Psoas muscle (tissue), 8 donors: Measurements from ENCODE around the gene NCKAP1. TPM values are rescaled to one million over a fixed set of nuclear protein-coding genes. Genes with fewer than 3 reads are reported as not detected.

Experiments used
- ATAC-seq, 4 donors: fragments of 200-7000 bp; cut with Tn5 transposase; one replicate each; pipeline ENCODE4 v1.9.1; 2020; ENCODE audit warnings: moderate library complexity in 3 of 4, mild to moderate bottlenecking in 2 of 4
- DNase-seq, 2 donors: peaks; one replicate each; pipeline ENCODE4 v3.0.0-alpha.2; 2020
- H3K27ac ChIP-seq: fragments of 200-600 bp; one replicate; pipeline ENCODE4 v1.8.0; 2022
- H3K27me3 ChIP-seq, 3 donors: fragments of 200-600 bp in 1 of 3; one replicate each; pipeline versions ENCODE4 v1.6.1 to v1.8.0; 2013 to 2022; ENCODE audit warnings: low read length in 2 of 3, mild to moderate bottlenecking in 2 of 3, moderate library complexity in 1 of 3; ENCODE audit not compliant: insufficient read depth in 3 of 3
- H3K36me3 ChIP-seq, 2 donors: fragments of 200-600 bp in 1 of 2; one replicate each; pipeline versions ENCODE4 v1.6.1 to v1.8.0; 2013 to 2022; ENCODE audit warnings: low read depth in 1 of 2, mild to moderate bottlenecking in 1 of 2, moderate library complexity in 1 of 2; ENCODE audit not compliant: insufficient read depth in 1 of 2
- H3K4me1 ChIP-seq: fragments of 200-600 bp; one replicate; pipeline ENCODE4 v1.8.0; 2022
- H3K4me3 ChIP-seq: fragments of 200-600 bp; one replicate; pipeline ENCODE4 v1.8.0; 2022; ENCODE audit warnings: mild to moderate bottlenecking
- H3K9me3 ChIP-seq: fragments of 200-600 bp; one replicate; pipeline ENCODE4 v1.8.0; 2022
- WGBS, 3 donors: extraction: QIAGEN DNeasy Blood & Tissue Kit; methylation state at CpG; one replicate each; pipeline versions ENCODE4 v1.1.6 to v1.1.7; 2013; 5-methylcytosine and 5-hydroxymethylcytosine counted together
- intact Hi-C, 2 donors: fragments of 100-400 bp; cut with DNase I; formaldehyde crosslinking; loops; one replicate each; pipeline versions ENCODE4 v1.11.0 to v1.14.2; 2022
- polyA plus RNA-seq, 3 donors: library from polyadenylated mRNA; stranded (reverse); fragments of 200-250 nt; gene quantifications; one replicate each; pipeline ENCODE4 v1.2.3, GENCODE V29; 2013
- total RNA-seq, 4 donors: library from RNA; stranded (reverse); fragmentation: NEBNext Ultra II Directional in 2 of 4; extraction: Animal tissue kit (Norgen Biotek cat#: 25700) in 2 of 4; gene quantifications; one replicate each; pipeline versions ENCODE4 v1.2.1 to v1.2.4, GENCODE V29; 2021 to 2023
- TF ChIP-seq, protein P1 (sequence below): fragments of 200-600 bp; IDR thresholded peaks from one replicate; pipeline ENCODE4 v1.8.0; 2022; ENCODE audit warnings: antibody characterized with exemption
- donor health status: healthy with polysubstance abuse.
- donor health status: DM: no; HTN: no; CAD: no; lungs with moderate emphysema.
- donor health status: Bipolar disorder and iron deficiency.
- donor health status: healthy.
- donor health status: DM: yes; HTN: yes; CAD: no.
- donor health status: DM: no; HTN: no; CAD: no.
- donor health status: DM: no; HTN: no; CAD: no.
- donor health status: DM: yes; HTN: yes; CAD: no.

NCKAP1 gene
- total and polyA plus RNA-seq, 7 donors = 94.1 to 262 (median 120) TPM

DNA sequence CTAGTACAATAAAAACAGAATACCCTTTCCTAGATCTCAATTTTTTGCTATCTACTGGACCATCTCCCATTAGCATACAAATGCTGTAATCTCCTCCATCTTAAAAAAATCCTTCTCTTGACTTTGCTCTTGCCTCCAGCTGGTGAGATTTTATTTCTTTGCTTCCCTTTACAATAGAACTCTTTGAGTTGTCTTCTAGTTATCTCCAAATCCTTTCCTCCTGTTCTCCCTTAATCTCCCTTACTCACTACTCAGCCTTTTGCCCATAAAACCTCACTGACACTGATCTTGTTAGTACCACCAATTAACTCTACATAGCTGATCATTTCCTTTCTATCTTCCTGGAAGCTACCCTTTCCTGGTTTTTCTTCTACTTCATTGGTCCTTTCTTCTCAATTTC is 108.3 kb downstream of the NCKAP1 start:
- ATAC-seq (no peak), DNase-seq (no peak)
- Histone ChIP-seq H3K9me3 (no peaks in the 10 kb centered on the region), H3K4me3 (no peak overlapping the region), H3K27ac (no peak overlapping the region), H3K27me3 (no peaks in the 10 kb centered on the region), H3K4me1 (peaks cover 10% of the 10 kb centered on the region), H3K36me3 (peaks cover 3 to 91% of the 10 kb centered on the region in 2 donors)
- TF ChIP-seq, protein P1, sequence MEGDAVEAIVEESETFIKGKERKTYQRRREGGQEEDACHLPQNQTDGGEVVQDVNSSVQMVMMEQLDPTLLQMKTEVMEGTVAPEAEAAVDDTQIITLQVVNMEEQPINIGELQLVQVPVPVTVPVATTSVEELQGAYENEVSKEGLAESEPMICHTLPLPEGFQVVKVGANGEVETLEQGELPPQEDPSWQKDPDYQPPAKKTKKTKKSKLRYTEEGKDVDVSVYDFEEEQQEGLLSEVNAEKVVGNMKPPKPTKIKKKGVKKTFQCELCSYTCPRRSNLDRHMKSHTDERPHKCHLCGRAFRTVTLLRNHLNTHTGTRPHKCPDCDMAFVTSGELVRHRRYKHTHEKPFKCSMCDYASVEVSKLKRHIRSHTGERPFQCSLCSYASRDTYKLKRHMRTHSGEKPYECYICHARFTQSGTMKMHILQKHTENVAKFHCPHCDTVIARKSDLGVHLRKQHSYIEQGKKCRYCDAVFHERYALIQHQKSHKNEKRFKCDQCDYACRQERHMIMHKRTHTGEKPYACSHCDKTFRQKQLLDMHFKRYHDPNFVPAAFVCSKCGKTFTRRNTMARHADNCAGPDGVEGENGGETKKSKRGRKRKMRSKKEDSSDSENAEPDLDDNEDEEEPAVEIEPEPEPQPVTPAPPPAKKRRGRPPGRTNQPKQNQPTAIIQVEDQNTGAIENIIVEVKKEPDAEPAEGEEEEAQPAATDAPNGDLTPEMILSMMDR = no peak
- intact Hi-C loops = no loop called here

DNA sequence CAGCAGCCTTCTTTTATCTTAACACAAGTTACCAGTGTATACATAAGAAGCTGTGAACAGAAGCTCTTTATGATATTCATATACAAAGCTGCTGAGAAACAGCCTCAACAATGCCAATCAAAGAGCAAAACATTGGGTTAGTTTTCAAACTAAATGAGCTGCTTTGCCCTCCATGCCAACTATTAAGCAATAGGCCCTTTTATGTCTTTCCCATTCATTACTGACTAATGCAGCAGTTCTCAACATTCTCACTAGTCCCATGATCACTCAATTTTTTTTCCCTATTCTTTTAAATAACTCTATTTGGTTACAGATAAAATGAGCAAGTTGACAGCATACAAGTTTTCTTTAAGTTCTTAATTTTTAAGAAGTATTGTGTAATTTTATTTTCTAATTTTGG is 114.0 kb downstream of the NCKAP1 start:
- Histone ChIP-seq H3K36me3 (peaks cover 5 to 50% of the 10 kb centered on the region in 2 donors), H3K9me3 (no peaks in the 10 kb centered on the region), H3K4me3 (no peak overlapping the region), H3K27ac (peak overlapping the region; percentile 70), H3K4me1 (peaks cover 32% of the 10 kb centered on the region), H3K27me3 (no peaks in the 10 kb centered on the region)
- intact Hi-C loops = no loop called here
- ATAC-seq (peak; percentile 56 to 82 (median 72)), DNase-seq (no peak)
- TF ChIP-seq, protein P1 = no peak

DNA sequence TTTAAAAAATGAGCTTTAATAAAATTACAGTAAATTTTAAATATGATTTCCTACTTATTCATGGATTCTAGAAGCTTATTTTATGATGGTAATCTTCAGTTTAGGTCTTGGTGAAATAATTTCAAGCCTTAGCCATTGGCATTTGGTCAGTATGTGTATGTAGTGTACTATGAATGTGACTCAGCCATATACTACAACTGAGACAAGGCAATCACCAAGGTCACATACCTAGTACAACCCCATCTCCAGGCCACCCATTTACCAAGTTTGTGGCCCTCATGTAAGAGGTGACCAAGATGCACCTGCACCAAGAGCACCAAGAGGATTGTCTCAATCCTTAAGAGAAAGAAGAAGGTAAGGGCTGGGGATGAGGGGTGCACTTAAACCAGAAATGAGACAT is 117.0 kb downstream of the NCKAP1 start:
- Histone ChIP-seq H3K27me3 (no peaks in the 10 kb centered on the region), H3K4me3 (no peak overlapping the region), H3K4me1 (peaks cover 30% of the 10 kb centered on the region), H3K9me3 (no peaks in the 10 kb centered on the region), H3K36me3 (peaks cover 2 to 20% of the 10 kb centered on the region in 2 donors), H3K27ac (no peak overlapping the region)
- TF ChIP-seq, protein P1 = no peak
- intact Hi-C loops = no loop called here
- ATAC-seq = peak in 2 of 4 donors; percentile 4 to 26
- no peak for DNase-seq

DNA sequence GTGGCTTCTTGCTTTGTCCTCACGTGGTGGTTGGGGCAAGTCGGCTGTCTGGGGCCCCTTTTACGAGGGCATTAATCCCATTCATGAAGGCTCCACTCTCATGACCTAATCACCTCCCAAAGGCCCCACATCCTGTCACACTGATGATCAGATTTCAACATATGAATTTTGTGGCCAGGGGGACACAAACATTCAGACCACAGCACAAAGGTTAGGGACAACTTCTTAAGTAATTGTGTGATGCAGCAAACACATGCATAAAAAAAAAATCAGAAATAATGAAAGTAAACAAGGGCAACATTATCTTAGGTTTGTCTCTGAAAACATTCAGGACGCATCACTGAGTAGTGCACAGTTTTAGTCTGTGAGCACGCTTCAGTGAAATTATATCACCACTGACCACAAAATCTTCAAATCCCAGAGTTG is 117.6 kb downstream of the NCKAP1 start:
- intact Hi-C loops = no loop called here
- DNase-seq (no peak), ATAC-seq (no peak)
- no peaks in the 10 kb centered on the region for H3K27me3 ChIP-seq
- TF ChIP-seq, protein P1 = no peak
- H3K4me3 ChIP-seq = no peak overlapping the region
- peaks cover 2 to 14% of the 10 kb centered on the region in 2 donors for H3K36me3 ChIP-seq
- H3K27ac ChIP-seq = peak overlapping the region; percentile 20
- no peaks in the 10 kb centered on the region for H3K9me3 ChIP-seq
- H3K4me1 ChIP-seq = peaks cover 31% of the 10 kb centered on the region
- WGBS, 3 donors = 65 to 73% (median 67%) methylated on average over 5 of the region's 5 CpGs

DNA sequence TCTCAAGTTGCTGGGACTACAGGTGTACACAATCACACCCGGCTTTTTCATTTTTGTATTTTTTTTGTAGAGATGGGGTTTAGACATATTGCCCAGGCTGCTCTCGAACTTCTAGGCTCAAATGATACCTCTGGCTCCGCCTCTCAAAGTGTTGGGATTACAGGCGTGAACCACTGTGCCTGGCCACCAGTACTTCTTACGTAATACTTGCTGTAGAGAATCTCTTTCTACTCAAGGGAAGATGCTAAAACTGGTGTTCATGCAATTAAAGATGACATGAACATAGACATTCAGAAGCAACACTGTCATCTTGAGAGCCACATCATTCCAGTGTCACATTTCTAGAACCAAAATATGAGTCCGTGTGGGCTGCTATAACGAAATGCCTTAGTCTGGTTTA is 118.2 kb downstream of the NCKAP1 start:
- intact Hi-C loops = no loop called here
- H3K4me1 ChIP-seq = peaks cover 30% of the 10 kb centered on the region
- WGBS, 3 donors = 91 to 97% (median 96%) methylated on average over 7 of the region's 7 CpGs
- H3K4me3 ChIP-seq = no peak overlapping the region
- H3K9me3 ChIP-seq = no peaks in the 10 kb centered on the region
- no peaks in the 10 kb centered on the region for H3K27me3 ChIP-seq
- TF ChIP-seq, protein P1 = no peak
- H3K27ac ChIP-seq = peak overlapping the region; percentile 20
- no peak for DNase-seq
- no peak for ATAC-seq
- H3K36me3 ChIP-seq = peaks cover 2 to 11% of the 10 kb centered on the region in 2 donors
